Right atrium auricular region (tissue), 2 donors: ENCODE results near the gene FLVCR2. TPM values are rescaled to one million over a fixed set of nuclear protein-coding genes. Genes with fewer than 3 reads are reported as not detected.

Source experiments
- DNase-seq: peaks from one replicate; pipeline ENCODE4 v3.0.0-alpha.2; 2019; ENCODE audit warnings: low spot score
- H3K27ac ChIP-seq, 2 donors: fragments of 200-600 bp; sonication (generic); 1 replicate in 1 of 2; 2 replicates in 1 of 2; pipeline ENCODE4 v1.5.1; 2016 to 2019
- H3K27me3 ChIP-seq, 2 donors: fragments of 200-600 bp; sonication (generic); one replicate each; pipeline versions ENCODE4 v1.5.1 to v1.6.0; 2017 to 2019
- H3K36me3 ChIP-seq: fragments of 200-600 bp; sonication (generic); one replicate; pipeline ENCODE4 v1.5.1; 2016
- H3K4me1 ChIP-seq, 2 donors: fragments of 200-600 bp; sonication (generic); one replicate each; pipeline versions ENCODE4 v1.5.1 to v1.6.0; 2017 to 2019
- H3K4me3 ChIP-seq, 2 donors: fragments of 200-600 bp; sonication (generic); 1 replicate in 1 of 2; 2 replicates in 1 of 2; pipeline ENCODE4 v1.5.1; 2017 to 2019; ENCODE audit warnings: mild to moderate bottlenecking in 1 of 2, moderate library complexity in 1 of 2
- H3K9me3 ChIP-seq, 2 donors: fragments of 200-600 bp; sonication (generic); one replicate each; pipeline ENCODE4 v1.5.1; 2019
- CTCF ChIP-seq, 2 donors: fragments of 200-600 bp; sonication (generic); IDR thresholded peaks; one replicate each; pipeline ENCODE4 v1.5.1; 2019; ENCODE audit warnings: antibody characterized with exemption in 2 of 2
- total RNA-seq, 2 donors: library from RNA; depleted of rRNA; stranded (reverse); fragments of >200 nt; gene quantifications; one replicate each; pipeline ENCODE4 v1.1.0, GENCODE V29; 2016

Gene FLVCR2
- total RNA-seq, 2 donors from 2014 or later, result 2.2 to 5.5 TPM

GRCh38 chr14:75602503-75602902 is 24.1 kb downstream of the FLVCR2 start:
- H3K27ac ChIP-seq, result no peak overlapping the region
- no peaks in the 10 kb centered on the region for H3K36me3 ChIP-seq
- no peaks in the 10 kb centered on the region for H3K27me3 ChIP-seq
- no peak for DNase-seq
- no peak for TF ChIP-seq CTCF (IDR thresholded peaks at IDR 0.05)
- H3K4me3 ChIP-seq, result no peak overlapping the region
- H3K9me3 ChIP-seq, result no peaks in the 10 kb centered on the region
- peaks cover 0 to 22% of the 10 kb centered on the region in 2 donors for H3K4me1 ChIP-seq

- no peak for TF ChIP-seq CTCF (IDR thresholded peaks at IDR 0.05)
- H3K4me1 ChIP-seq, result peaks cover 0 to 29% of the 10 kb centered on the region in 2 donors
- peak overlapping the region in 1 of 2 donors; percentile 18 for H3K4me3 ChIP-seq
- H3K36me3 ChIP-seq, result no peaks in the 10 kb centered on the region
- H3K9me3 ChIP-seq, result no peaks in the 10 kb centered on the region
- DNase-seq, result peak; percentile 65
- H3K27ac ChIP-seq, result peak overlapping the region; percentile 21 to 35
- no peaks in the 10 kb centered on the region for H3K27me3 ChIP-seq
Observed at GRCh38 chr14:75604979-75605851, 26.8 kb downstream of the FLVCR2 start.

GRCh38 chr14:75605916-75606315 is 27.5 kb downstream of the FLVCR2 start:
- TF ChIP-seq CTCF (IDR thresholded peaks at IDR 0.05), result no peak
- Histone ChIP-seq H3K4me3 (peak overlapping the region in 1 of 2 donors; percentile 18), H3K36me3 (no peaks in the 10 kb centered on the region), H3K9me3 (no peaks in the 10 kb centered on the region), H3K27me3 (no peaks in the 10 kb centered on the region), H3K4me1 (peaks cover 0 to 35% of the 10 kb centered on the region in 2 donors), H3K27ac (peak overlapping the region; percentile 21 to 35)
- DNase-seq, result no peak

GRCh38 chr14:75607044-75607443 is 28.6 kb downstream of the FLVCR2 start:
- no peak overlapping the region for H3K27ac ChIP-seq
- no peak overlapping the region for H3K4me3 ChIP-seq
- no peaks in the 10 kb centered on the region for H3K36me3 ChIP-seq
- no peak for TF ChIP-seq CTCF (IDR thresholded peaks at IDR 0.05)
- H3K4me1 ChIP-seq, result peaks cover 0 to 35% of the 10 kb centered on the region in 2 donors
- H3K27me3 ChIP-seq, result no peaks in the 10 kb centered on the region
- DNase-seq, result no peak
- H3K9me3 ChIP-seq, result no peaks in the 10 kb centered on the region

GRCh38 chr14:75607842-75608640 is 29.6 kb downstream of the FLVCR2 start:
- no peaks in the 10 kb centered on the region for H3K27me3 ChIP-seq
- DNase-seq, result no peak
- TF ChIP-seq CTCF (IDR thresholded peaks at IDR 0.05), result no peak
- H3K27ac ChIP-seq, result no peak overlapping the region
- no peak overlapping the region for H3K4me3 ChIP-seq
- H3K36me3 ChIP-seq, result no peaks in the 10 kb centered on the region
- peaks cover 0 to 35% of the 10 kb centered on the region in 2 donors for H3K4me1 ChIP-seq
- no peaks in the 10 kb centered on the region for H3K9me3 ChIP-seq
